HepG2 (cell line): ENCODE data around the gene VPS13D. TPM values are rescaled to one million over a fixed set of nuclear protein-coding genes. Genes with fewer than 3 reads are reported as not detected.

Source experiments
- DR1 ChIP-seq: sonication (generic); formaldehyde crosslinking; IDR thresholded peaks from 2 replicates; pipeline ENCODE4 v1.8.0; 2021; ENCODE audit warnings: mild to moderate bottlenecking, missing genetic modification reagents, inconsistent platforms
- GFI1 ChIP-seq: sonication (generic); formaldehyde crosslinking; IDR thresholded peaks from 2 replicates; pipeline ENCODE4 v1.5.0; 2020; ENCODE audit warnings: missing genetic modification reagents, mild to moderate bottlenecking, borderline replicate concordance
- KAT8 ChIP-seq: IDR thresholded peaks from 2 replicates; pipeline ENCODE4 v1.6.1; 2016; ENCODE audit warnings: missing genetic modification reagents, missing compliant biosample characterization
- MAFF ChIP-seq: IDR thresholded peaks from 2 replicates; pipeline ENCODE4 v1.6.1; 2011; ENCODE audit warnings: low read depth, low read length, improper control_type of control experiment
- PHF5A ChIP-seq: IDR thresholded peaks from one replicate; pipeline ENCODE4 v1.6.1; 2018; ENCODE audit warnings: low read depth, missing genetic modification reagents; ENCODE audit not compliant: unreplicated experiment
- SOX13 ChIP-seq, 3 experiments: fragments of 450-650 bp in 1 of 3; sonication (generic) in 1 of 3; formaldehyde crosslinking in 1 of 3; IDR thresholded peaks in 2 of 3; conservative IDR thresholded peaks in 1 of 3; 2 replicates each; pipeline versions ENCODE4 v1.5.0 to v1.6.1; 2016 to 2020; ENCODE audit warnings: antibody characterized with exemption in 1 of 3, mild to moderate bottlenecking in 1 of 3, missing compliant biosample characterization in 1 of 3, missing genetic modification reagents in 1 of 3, moderate library complexity in 1 of 3
- SRF ChIP-seq: IDR thresholded peaks from 2 replicates; pipeline ENCODE4 v1.6.1; 2011; ENCODE audit warnings: mild to moderate bottlenecking, low read depth, low read length, moderate library complexity
- TGIF2 ChIP-seq: IDR thresholded peaks from 2 replicates; pipeline ENCODE4 v1.6.1; 2016; ENCODE audit warnings: control low read depth, missing compliant biosample characterization
- THAP11 ChIP-seq: IDR thresholded peaks from 2 replicates; pipeline ENCODE4 v1.6.1; 2016; ENCODE audit warnings: missing biosample characterization, missing genetic modification reagents
- ZBTB38 ChIP-seq: sonication (generic); formaldehyde crosslinking; IDR thresholded peaks from 2 replicates; pipeline ENCODE4 v1.5.1; 2020; ENCODE audit warnings: mild to moderate bottlenecking, missing genetic modification reagents
- ZNF333 ChIP-seq: sonication (generic); formaldehyde crosslinking; IDR thresholded peaks from 2 replicates; pipeline ENCODE4 v1.4.0; 2020; ENCODE audit warnings: mild to moderate bottlenecking, missing genetic modification reagents, borderline replicate concordance
- ZNF709 ChIP-seq: sonication (generic); formaldehyde crosslinking; IDR thresholded peaks from 2 replicates; pipeline ENCODE4 v1.5.0; 2020; ENCODE audit warnings: mild to moderate bottlenecking, missing genetic modification reagents
- ZNF891 ChIP-seq: sonication (generic); formaldehyde crosslinking; IDR thresholded peaks from 2 replicates; pipeline ENCODE4 v1.5.0; 2020; ENCODE audit warnings: mild to moderate bottlenecking, missing genetic modification reagents
- polyA plus RNA-seq, 8 experiments: library from polyadenylated mRNA; depleted of rRNA in 3 of 8; stranded (reverse) in 7 of 8; unstranded in 1 of 8; fragments of >200 nt; fragmentation: Illumina TruSeq in 4 of 8; extraction: Trizol in 4 of 8; gene quantifications; 2 replicates each; pipeline versions ENCODE4 v1.2.1 to v1.2.3, GENCODE V29; 2011 to 2016; ENCODE audit warnings: low read depth in 4 of 8, missing spikeins in 1 of 8, mixed read lengths in 1 of 8; ENCODE audit not compliant: insufficient read depth in 1 of 8
- total RNA-seq, 5 experiments: library from RNA; depleted of rRNA; stranded (reverse); fragments of >200 nt; fragmentation: Illumina TruSeq; extraction: Trizol; gene quantifications; 2 replicates each; pipeline ENCODE4 v1.2.3, GENCODE V29; 2016; ENCODE audit warnings: low read depth in 1 of 5
- TF ChIP-seq, protein P1 (sequence below): sonication (generic); formaldehyde crosslinking; IDR thresholded peaks from 2 replicates; pipeline ENCODE4 v1.5.1; 2020; ENCODE audit warnings: mild to moderate bottlenecking, missing genetic modification reagents, moderate library complexity
- TF ChIP-seq, protein P2 (sequence below): sonication (generic); formaldehyde crosslinking; IDR thresholded peaks from 2 replicates; pipeline ENCODE4 v1.8.0; 2022; ENCODE audit warnings: low read depth, missing genetic modification reagents
- TF ChIP-seq, protein P3 (sequence below): IDR thresholded peaks from 2 replicates; pipeline ENCODE4 v1.6.1; 2012; ENCODE audit warnings: inconsistent platforms
- TF ChIP-seq, protein P4 (sequence below): IDR thresholded peaks from 2 replicates; pipeline ENCODE4 v1.6.1; 2016; ENCODE audit warnings: low read depth, control low read depth
- TF ChIP-seq, protein P5 (sequence below): sonication (generic); formaldehyde crosslinking; IDR thresholded peaks from 2 replicates; pipeline ENCODE4 v1.4.0; 2020; ENCODE audit warnings: missing genetic modification reagents, low read depth, mild to moderate bottlenecking, borderline replicate concordance
- TF ChIP-seq, protein P6 (sequence below): sonication (generic); formaldehyde crosslinking; IDR thresholded peaks from 2 replicates; pipeline ENCODE4 v1.4.0; 2020; ENCODE audit warnings: missing genetic modification reagents

VPS13D gene
- total and polyA plus RNA-seq, 2 of the 13 experiments (the other 11 are each of a cell fraction or from before 2014, with no cell fraction given) = 8.6 to 13.9 TPM

DNA sequence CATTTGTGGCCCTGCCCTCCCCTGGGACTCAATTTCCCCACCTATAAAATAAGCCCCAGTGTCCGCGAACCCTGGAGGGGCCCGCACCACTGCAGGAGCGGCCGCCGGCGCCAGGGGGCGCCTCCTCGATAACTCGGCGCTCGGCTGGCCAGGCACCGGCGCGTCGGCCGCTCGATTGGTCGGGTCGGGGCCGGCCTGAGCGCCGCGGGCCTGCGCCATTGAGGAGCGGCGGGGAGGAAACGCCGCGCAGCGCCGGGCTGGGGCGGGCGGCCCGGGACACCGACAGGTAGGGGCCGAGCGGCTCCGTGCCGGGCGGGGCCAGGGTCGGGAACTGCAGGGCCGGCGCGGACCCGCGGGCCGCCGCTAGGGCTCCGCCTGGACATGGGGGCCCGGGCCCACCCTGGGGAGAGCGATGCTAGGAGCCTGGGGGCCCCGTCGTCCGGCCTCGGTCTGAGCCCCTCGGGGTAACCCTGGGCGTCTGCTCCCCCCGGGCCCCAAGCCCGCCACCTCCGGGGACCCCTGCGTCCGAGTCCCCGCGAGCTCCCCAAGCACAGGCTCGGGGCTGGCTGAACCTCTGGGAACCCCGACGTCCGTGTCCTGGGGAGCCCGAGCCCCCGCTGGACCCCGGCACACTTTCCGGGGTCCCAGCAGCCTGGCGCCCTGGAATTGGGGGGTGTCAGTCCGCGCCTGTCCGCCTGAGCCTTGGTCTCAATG lies at the start of gene VPS13D (continued):
- TF ChIP-seq, protein P1, sequence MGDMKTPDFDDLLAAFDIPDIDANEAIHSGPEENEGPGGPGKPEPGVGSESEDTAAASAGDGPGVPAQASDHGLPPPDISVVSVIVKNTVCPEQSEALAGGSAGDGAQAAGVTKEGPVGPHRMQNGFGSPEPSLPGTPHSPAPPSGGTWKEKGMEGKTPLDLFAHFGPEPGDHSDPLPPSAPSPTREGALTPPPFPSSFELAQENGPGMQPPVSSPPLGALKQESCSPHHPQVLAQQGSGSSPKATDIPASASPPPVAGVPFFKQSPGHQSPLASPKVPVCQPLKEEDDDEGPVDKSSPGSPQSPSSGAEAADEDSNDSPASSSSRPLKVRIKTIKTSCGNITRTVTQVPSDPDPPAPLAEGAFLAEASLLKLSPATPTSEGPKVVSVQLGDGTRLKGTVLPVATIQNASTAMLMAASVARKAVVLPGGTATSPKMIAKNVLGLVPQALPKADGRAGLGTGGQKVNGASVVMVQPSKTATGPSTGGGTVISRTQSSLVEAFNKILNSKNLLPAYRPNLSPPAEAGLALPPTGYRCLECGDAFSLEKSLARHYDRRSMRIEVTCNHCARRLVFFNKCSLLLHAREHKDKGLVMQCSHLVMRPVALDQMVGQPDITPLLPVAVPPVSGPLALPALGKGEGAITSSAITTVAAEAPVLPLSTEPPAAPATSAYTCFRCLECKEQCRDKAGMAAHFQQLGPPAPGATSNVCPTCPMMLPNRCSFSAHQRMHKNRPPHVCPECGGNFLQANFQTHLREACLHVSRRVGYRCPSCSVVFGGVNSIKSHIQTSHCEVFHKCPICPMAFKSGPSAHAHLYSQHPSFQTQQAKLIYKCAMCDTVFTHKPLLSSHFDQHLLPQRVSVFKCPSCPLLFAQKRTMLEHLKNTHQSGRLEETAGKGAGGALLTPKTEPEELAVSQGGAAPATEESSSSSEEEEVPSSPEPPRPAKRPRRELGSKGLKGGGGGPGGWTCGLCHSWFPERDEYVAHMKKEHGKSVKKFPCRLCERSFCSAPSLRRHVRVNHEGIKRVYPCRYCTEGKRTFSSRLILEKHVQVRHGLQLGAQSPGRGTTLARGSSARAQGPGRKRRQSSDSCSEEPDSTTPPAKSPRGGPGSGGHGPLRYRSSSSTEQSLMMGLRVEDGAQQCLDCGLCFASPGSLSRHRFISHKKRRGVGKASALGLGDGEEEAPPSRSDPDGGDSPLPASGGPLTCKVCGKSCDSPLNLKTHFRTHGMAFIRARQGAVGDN (CRISPR knock-in tag) = peak; percentile 62
- TF ChIP-seq THAP11 (CRISPR knock-in tag) (peak; percentile 81), ZNF891 (CRISPR knock-in tag) (peak; percentile 48), KAT8 (peak; percentile 37; the same call in 1 of the 2 replicates), MAFF (no peak), PHF5A (CRISPR knock-in tag) (peak; percentile 32), ZNF333 (CRISPR knock-in tag) (peak; percentile 21; the same call in 1 of the 2 replicates), SRF (peak; percentile 98), ZBTB38 (CRISPR knock-in tag) (0 out of 2 replicates have a peak, but pooled peaks have one; percentile 17), DR1 (CRISPR knock-in tag) (0 out of 2 replicates have a peak, but pooled peaks have one; percentile 21), SOX13 (IDR thresholded peaks at IDR 0.05) (no peak), SOX13 (CRISPR knock-in tag; conservative IDR thresholded peaks at IDR 0.05 in 1 of 2, IDR thresholded peaks at IDR 0.05 in 1 of 2) (peak in 1 of 2 experiments; percentile 13; a peak in 1 of 4 replicates), ZNF709 (CRISPR knock-in tag) (0 out of 2 replicates have a peak, but pooled peaks have one; percentile 63), GFI1 (CRISPR knock-in tag) (no peak), TGIF2 (CRISPR knock-in tag) (peak; percentile 47; the same call in 1 of the 2 replicates)
- TF ChIP-seq, protein P2, sequence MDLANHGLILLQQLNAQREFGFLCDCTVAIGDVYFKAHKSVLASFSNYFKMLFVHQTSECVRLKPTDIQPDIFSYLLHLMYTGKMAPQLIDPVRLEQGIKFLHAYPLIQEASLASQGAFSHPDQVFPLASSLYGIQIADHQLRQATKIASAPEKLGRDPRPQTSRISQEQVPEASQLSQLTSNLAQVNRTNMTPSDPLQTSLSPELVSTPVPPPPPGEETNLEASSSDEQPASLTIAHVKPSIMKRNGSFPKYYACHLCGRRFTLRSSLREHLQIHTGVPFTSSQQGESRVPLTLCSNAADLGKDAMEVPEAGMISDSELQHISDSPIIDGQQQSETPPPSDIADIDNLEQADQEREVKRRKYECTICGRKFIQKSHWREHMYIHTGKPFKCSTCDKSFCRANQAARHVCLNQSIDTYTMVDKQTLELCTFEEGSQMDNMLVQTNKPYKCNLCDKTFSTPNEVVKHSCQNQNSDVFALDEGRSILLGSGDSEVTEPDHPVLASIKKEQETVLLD (CRISPR knock-in tag) = peak; percentile 87; the same call in 1 of the 2 replicates
- TF ChIP-seq, protein P3, sequence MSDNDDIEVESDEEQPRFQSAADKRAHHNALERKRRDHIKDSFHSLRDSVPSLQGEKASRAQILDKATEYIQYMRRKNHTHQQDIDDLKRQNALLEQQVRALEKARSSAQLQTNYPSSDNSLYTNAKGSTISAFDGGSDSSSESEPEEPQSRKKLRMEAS = peak; percentile 31; the same call in 1 of the 2 replicates
- TF ChIP-seq, protein P4, sequence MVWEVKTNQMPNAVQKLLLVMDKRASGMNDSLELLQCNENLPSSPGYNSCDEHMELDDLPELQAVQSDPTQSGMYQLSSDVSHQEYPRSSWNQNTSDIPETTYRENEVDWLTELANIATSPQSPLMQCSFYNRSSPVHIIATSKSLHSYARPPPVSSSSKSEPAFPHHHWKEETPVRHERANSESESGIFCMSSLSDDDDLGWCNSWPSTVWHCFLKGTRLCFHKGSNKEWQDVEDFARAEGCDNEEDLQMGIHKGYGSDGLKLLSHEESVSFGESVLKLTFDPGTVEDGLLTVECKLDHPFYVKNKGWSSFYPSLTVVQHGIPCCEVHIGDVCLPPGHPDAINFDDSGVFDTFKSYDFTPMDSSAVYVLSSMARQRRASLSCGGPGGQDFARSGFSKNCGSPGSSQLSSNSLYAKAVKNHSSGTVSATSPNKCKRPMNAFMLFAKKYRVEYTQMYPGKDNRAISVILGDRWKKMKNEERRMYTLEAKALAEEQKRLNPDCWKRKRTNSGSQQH (CRISPR knock-in tag) = 0 out of 2 replicates have a peak, but pooled peaks have one; percentile 31
- TF ChIP-seq, protein P5, sequence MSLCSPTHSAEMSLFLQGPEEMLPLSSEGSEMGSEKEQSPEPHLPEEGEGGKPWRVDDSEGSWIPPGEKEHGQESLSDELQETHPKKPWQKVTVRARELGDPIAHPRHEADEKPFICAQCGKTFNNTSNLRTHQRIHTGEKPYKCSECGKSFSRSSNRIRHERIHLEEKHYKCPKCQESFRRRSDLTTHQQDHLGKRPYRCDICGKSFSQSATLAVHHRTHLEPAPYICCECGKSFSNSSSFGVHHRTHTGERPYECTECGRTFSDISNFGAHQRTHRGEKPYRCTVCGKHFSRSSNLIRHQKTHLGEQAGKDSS (CRISPR knock-in tag) = 0 out of 2 replicates have a peak, but pooled peaks have one; percentile 12
- TF ChIP-seq, protein P6, sequence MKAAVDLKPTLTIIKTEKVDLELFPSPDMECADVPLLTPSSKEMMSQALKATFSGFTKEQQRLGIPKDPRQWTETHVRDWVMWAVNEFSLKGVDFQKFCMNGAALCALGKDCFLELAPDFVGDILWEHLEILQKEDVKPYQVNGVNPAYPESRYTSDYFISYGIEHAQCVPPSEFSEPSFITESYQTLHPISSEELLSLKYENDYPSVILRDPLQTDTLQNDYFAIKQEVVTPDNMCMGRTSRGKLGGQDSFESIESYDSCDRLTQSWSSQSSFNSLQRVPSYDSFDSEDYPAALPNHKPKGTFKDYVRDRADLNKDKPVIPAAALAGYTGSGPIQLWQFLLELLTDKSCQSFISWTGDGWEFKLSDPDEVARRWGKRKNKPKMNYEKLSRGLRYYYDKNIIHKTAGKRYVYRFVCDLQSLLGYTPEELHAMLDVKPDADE (CRISPR knock-in tag) = no peak
